IMR-90 (cell line): Measurements from ENCODE around the gene KLHL12.

Experiments used
- CEBPB ChIP-seq: IDR thresholded peaks from 2 replicates; pipeline ENCODE4 v1.6.1; 2012; ENCODE audit warnings: low read depth, low read length, improper control_type of control experiment
- MAZ ChIP-seq: IDR thresholded peaks from 2 replicates; pipeline ENCODE4 v1.6.1; 2012; ENCODE audit warnings: low read depth, mild to moderate bottlenecking, low read length, improper control_type of control experiment, moderate library complexity, borderline replicate concordance
- MXI1 ChIP-seq: IDR thresholded peaks from 2 replicates; pipeline ENCODE4 v1.6.1; 2012; ENCODE audit warnings: low read depth, mild to moderate bottlenecking, low read length, moderate library complexity, borderline replicate concordance
- POLR2A ChIP-seq: IDR thresholded peaks from 2 replicates; pipeline ENCODE4 v1.6.1; 2012; ENCODE audit warnings: mild to moderate bottlenecking, low read depth, low read length
- RCOR1 ChIP-seq: IDR thresholded peaks from 2 replicates; pipeline ENCODE4 v1.6.1; 2012; ENCODE audit warnings: mild to moderate bottlenecking, low read length, improper control_type of control experiment; ENCODE audit not compliant: insufficient replicate concordance
- SMC3 ChIP-seq: fragments of 150-350 bp; IDR thresholded peaks from 2 replicates; pipeline ENCODE4 v1.6.1; 2016; ENCODE audit warnings: low read depth, mild to moderate bottlenecking, antibody characterized with exemption, low read length, moderate library complexity
- USF2 ChIP-seq: fragments of 150-350 bp; IDR thresholded peaks from 2 replicates; pipeline ENCODE4 v1.6.1; 2017; ENCODE audit warnings: mild to moderate bottlenecking, antibody characterized with exemption, low read length, low read depth
- TF ChIP-seq, protein P1 (sequence below): conservative IDR thresholded peaks from 2 replicates; pipeline ENCODE4 v1.5.1; 2012; ENCODE audit warnings: mild to moderate bottlenecking, low read depth, low read length, improper control_type of control experiment
- TF ChIP-seq, protein P2 (sequence below): fragments of 150-350 bp; IDR thresholded peaks from 2 replicates; pipeline ENCODE4 v1.6.1; 2016; ENCODE audit warnings: low read depth, mild to moderate bottlenecking, low read length, moderate library complexity, borderline replicate concordance

DNA sequence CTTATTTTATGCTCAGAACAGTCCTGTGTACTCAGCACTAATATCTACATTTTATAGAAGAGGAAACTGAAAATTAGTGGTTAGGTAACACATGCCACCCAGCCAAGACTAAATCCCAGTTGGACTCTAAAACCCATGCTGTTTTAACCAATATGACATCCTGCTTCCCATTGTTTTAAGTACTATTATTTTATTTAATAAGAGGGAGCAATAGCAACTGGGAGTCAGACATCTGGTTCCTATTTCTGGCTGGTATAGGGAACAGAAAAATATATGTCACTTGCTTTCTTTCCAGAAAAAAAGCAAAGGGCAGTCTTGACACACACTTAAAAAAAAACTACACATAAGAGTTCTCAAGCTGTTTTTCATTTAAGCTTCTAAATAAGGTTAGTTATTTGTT is 11.9 kb downstream of the KLHL12 start:
- no peak for TF ChIP-seq POLR2A
- TF ChIP-seq, protein P1, sequence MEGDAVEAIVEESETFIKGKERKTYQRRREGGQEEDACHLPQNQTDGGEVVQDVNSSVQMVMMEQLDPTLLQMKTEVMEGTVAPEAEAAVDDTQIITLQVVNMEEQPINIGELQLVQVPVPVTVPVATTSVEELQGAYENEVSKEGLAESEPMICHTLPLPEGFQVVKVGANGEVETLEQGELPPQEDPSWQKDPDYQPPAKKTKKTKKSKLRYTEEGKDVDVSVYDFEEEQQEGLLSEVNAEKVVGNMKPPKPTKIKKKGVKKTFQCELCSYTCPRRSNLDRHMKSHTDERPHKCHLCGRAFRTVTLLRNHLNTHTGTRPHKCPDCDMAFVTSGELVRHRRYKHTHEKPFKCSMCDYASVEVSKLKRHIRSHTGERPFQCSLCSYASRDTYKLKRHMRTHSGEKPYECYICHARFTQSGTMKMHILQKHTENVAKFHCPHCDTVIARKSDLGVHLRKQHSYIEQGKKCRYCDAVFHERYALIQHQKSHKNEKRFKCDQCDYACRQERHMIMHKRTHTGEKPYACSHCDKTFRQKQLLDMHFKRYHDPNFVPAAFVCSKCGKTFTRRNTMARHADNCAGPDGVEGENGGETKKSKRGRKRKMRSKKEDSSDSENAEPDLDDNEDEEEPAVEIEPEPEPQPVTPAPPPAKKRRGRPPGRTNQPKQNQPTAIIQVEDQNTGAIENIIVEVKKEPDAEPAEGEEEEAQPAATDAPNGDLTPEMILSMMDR: no peak
- no peak for TF ChIP-seq USF2
- no peak for TF ChIP-seq SMC3
- TF ChIP-seq, protein P2, sequence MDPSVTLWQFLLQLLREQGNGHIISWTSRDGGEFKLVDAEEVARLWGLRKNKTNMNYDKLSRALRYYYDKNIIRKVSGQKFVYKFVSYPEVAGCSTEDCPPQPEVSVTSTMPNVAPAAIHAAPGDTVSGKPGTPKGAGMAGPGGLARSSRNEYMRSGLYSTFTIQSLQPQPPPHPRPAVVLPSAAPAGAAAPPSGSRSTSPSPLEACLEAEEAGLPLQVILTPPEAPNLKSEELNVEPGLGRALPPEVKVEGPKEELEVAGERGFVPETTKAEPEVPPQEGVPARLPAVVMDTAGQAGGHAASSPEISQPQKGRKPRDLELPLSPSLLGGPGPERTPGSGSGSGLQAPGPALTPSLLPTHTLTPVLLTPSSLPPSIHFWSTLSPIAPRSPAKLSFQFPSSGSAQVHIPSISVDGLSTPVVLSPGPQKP: no peak
- TF ChIP-seq CEBPB: no peak
- TF ChIP-seq MAZ: no peak
- TF ChIP-seq MXI1: no peak
- TF ChIP-seq RCOR1: no peak
